ENCODE measurements around the gene MYBPC1. TPM values are rescaled to one million over a fixed set of nuclear protein-coding genes. Genes with fewer than 3 reads are reported as not detected.
"Not testable (repeated sequence)": the region's sequence is repeated elsewhere in the genome, so short reads cannot be mapped to it uniquely, and the experiment has no call there.

MYBPC1 gene
- total and polyA plus RNA-seq, 2 of the 4 experiments (the other 2 are of a cell fraction) = not detected

DNA sequence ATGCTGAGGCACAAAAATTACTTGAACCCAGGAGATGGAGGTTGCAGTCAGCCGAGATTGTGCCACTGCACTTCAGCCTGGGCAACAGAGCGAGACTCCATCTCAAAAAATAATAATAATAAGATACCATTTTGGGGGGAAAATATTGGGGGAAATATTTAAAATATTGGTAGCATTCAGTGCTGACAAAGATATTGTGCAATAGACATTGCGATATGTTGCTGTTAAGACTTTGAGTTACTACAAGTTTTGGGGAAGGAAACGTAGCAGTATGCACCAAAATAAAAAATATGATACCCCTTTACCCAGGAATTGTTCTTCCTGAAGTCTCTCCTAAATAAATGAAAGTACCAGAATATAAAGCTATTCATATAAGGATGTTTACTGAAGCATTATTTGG lies 37.7 kb upstream of the MYBPC1 start:
- H3K79me1 ChIP-seq (ENCODE audit: low read depth in 1 of 2, low read length in 2 of 2) = no peaks in the 10 kb centered on the region
- no peak overlapping the region for H4K8ac ChIP-seq (ENCODE audit: low read depth in 2 of 2, low read length in 2 of 2)
- DNase-seq (no peak), ATAC-seq (ENCODE audit: low read depth) (no peak)
- no peak overlapping the region for H4K5ac ChIP-seq (ENCODE audit: low read depth, low read length)
- intact Hi-C loops (cut with micrococcal nuclease) (no loop called here), in situ Hi-C loops (cut with MboI; ENCODE audit: low sequenced_read_pairs) (no loop called here), dilution Hi-C loops (cut with HindIII; ENCODE audit: low sequenced_read_pairs, unreplicated experiment) (no loop called here)
- H3K4me2 ChIP-seq (ENCODE audit: low read depth, low read length) = no peak overlapping the region
- H3K9me1 ChIP-seq (ENCODE audit: insufficient read depth, low read length) = no peaks in the 10 kb centered on the region
- H3K4me3 ChIP-seq (ENCODE audit: insufficient read depth, low read depth, low read length) = no peak overlapping the region
- POLR2A ChIA-PET (ENCODE audit: unreplicated experiment) = no interaction called here
- H2BK20ac ChIP-seq (ENCODE audit: low read depth, low read length) = no peak overlapping the region
- no peak overlapping the region for H3K14ac ChIP-seq (replicated peaks; ENCODE audit: low read depth, low read length)
- H3K56ac ChIP-seq (ENCODE audit: extremely low read depth, insufficient read depth, low read length) = no peak overlapping the region
- H3K4me1 ChIP-seq (ENCODE audit: control insufficient read depth, insufficient read depth, low read length) = no peaks in the 10 kb centered on the region; the same call in 1 of the 2 replicates
- TF ChIP-seq CEBPB (IDR thresholded peaks at IDR 0.05; ENCODE audit: low read depth, low read length) = peak; percentile 76
- TF ChIP-seq RCOR1 (IDR thresholded peaks at IDR 0.05; ENCODE audit: insufficient replicate concordance, low read length) = no peak
- no peak overlapping the region for H2AK5ac ChIP-seq (ENCODE audit: low read depth, low read length)
- no peak overlapping the region for H2BK120ac ChIP-seq (ENCODE audit: low read depth, low read length)
- no peak overlapping the region for H3K9ac ChIP-seq (ENCODE audit: low read depth, low read length)
- no peak overlapping the region for H3K18ac ChIP-seq (ENCODE audit: low read depth, low read length)
- CTCF ChIA-PET = no interaction called here
- no peak overlapping the region for H2AK9ac ChIP-seq (replicated peaks; ENCODE audit: low read depth, low read length, poor library complexity)
- no peak overlapping the region for H3K27ac ChIP-seq (ENCODE audit: insufficient read depth, low read length)
- H3K27me3 ChIP-seq (ENCODE audit: control insufficient read depth, insufficient read depth, low read length) = no peaks in the 10 kb centered on the region
- H2BK5ac ChIP-seq (ENCODE audit: low read depth, low read length, poor library complexity, severe bottlenecking) = no peak overlapping the region
- H3K4ac ChIP-seq (ENCODE audit: low read depth, low read length) = no peak overlapping the region
- H3K36me3 ChIP-seq (ENCODE audit: control insufficient read depth, insufficient read depth, low read length) = no peaks in the 10 kb centered on the region
- H4K91ac ChIP-seq (ENCODE audit: insufficient read depth, low read depth, low read length) = no peak overlapping the region
- H2BK15ac ChIP-seq (ENCODE audit: low read depth, low read length) = no peak overlapping the region
- no peaks in the 10 kb centered on the region for H4K20me1 ChIP-seq (ENCODE audit: insufficient read depth, low read length)
- H3K9me3 ChIP-seq (ENCODE audit: control insufficient read depth, insufficient read depth, low read length) = peaks cover 5% of the 10 kb centered on the region
- BruUV-seq (replicated peaks) = no TSS peak
- H2AFZ ChIP-seq (replicated peaks; ENCODE audit: low read length, poor library complexity) = no peak overlapping the region
- H3K23ac ChIP-seq (ENCODE audit: low read depth, low read length) = no peak overlapping the region
- WGBS, 2 experiments (ENCODE audit: extremely low coverage in 2 of 2, insufficient read length in 1 of 2) = no CpG with 5 or more reads among the region's 4 CpGs

- H2AK9ac ChIP-seq (replicated peaks; ENCODE audit: low read depth, low read length, poor library complexity); H3K4ac ChIP-seq (ENCODE audit: low read depth, low read length); H2BK15ac ChIP-seq (ENCODE audit: low read depth, low read length); ATAC-seq (ENCODE audit: low read depth); POLR2A ChIA-PET (ENCODE audit: unreplicated experiment); H2AK5ac ChIP-seq (ENCODE audit: low read depth, low read length); H3K4me3 ChIP-seq (ENCODE audit: insufficient read depth, low read depth, low read length); H2BK5ac ChIP-seq (ENCODE audit: low read depth, low read length, poor library complexity, severe bottlenecking); H3K79me1 ChIP-seq (ENCODE audit: low read depth in 1 of 2, low read length in 2 of 2); H2AFZ ChIP-seq (replicated peaks; ENCODE audit: low read length, poor library complexity); H3K56ac ChIP-seq (ENCODE audit: extremely low read depth, insufficient read depth, low read length); H3K9ac ChIP-seq (ENCODE audit: low read depth, low read length); H3K23ac ChIP-seq (ENCODE audit: low read depth, low read length); H3K14ac ChIP-seq (replicated peaks; ENCODE audit: low read depth, low read length); H4K8ac ChIP-seq (ENCODE audit: low read depth in 2 of 2, low read length in 2 of 2); intact Hi-C loops (cut with micrococcal nuclease); H3K9me1 ChIP-seq (ENCODE audit: insufficient read depth, low read length); H4K91ac ChIP-seq (ENCODE audit: insufficient read depth, low read depth, low read length); BruUV-seq (replicated peaks); H2BK120ac ChIP-seq (ENCODE audit: low read depth, low read length); H3K4me1 ChIP-seq (ENCODE audit: control insufficient read depth, insufficient read depth, low read length); in situ Hi-C loops (cut with MboI; ENCODE audit: low sequenced_read_pairs); H3K27ac ChIP-seq (ENCODE audit: insufficient read depth, low read length); CTCF ChIA-PET; H3K9me3 ChIP-seq (ENCODE audit: control insufficient read depth, insufficient read depth, low read length); H3K27me3 ChIP-seq (ENCODE audit: control insufficient read depth, insufficient read depth, low read length); dilution Hi-C loops (cut with HindIII; ENCODE audit: low sequenced_read_pairs, unreplicated experiment); H3K4me2 ChIP-seq (ENCODE audit: low read depth, low read length); H4K20me1 ChIP-seq (ENCODE audit: insufficient read depth, low read length); H3K36me3 ChIP-seq (ENCODE audit: control insufficient read depth, insufficient read depth, low read length); H2BK20ac ChIP-seq (ENCODE audit: low read depth, low read length); H3K18ac ChIP-seq (ENCODE audit: low read depth, low read length); H4K5ac ChIP-seq (ENCODE audit: low read depth, low read length); DNase-seq: not testable (repeated sequence)
- no CpG with 5 or more reads among the region's 7 CpGs for WGBS, 2 experiments (ENCODE audit: extremely low coverage in 2 of 2, insufficient read length in 1 of 2)
These were observed 36.0 kb upstream of the MYBPC1 start for GRCh38 chr12:101558726-101559125.

Measured in IMR-90 (cell line).